Hepatocyte (in vitro differentiated cells): ENCODE measurements around the gene HOXD10. TPM values are rescaled to one million over a fixed set of nuclear protein-coding genes. Genes with fewer than 3 reads are reported as not detected.

Source experiments
- DNase-seq: peaks from one replicate; pipeline ENCODE4 v3.0.0-alpha.2; 2016; ENCODE audit warnings: low spot score
- H2AFZ ChIP-seq: fragments of 200-600 bp; sonication (generic); 2 replicates; pipeline ENCODE4 v1.6.0; 2016; ENCODE audit warnings: antibody characterized with exemption, mild to moderate bottlenecking
- H3K27ac ChIP-seq: fragments of 200-600 bp; sonication (generic); 2 replicates; pipeline ENCODE4 v1.5.1; 2016; ENCODE audit warnings: mild to moderate bottlenecking
- H3K27me3 ChIP-seq: fragments of 200-600 bp; sonication (generic); 2 replicates; pipeline ENCODE4 v1.6.1; 2016
- H3K36me3 ChIP-seq: fragments of 200-600 bp; sonication (generic); replicated peaks from 2 replicates; pipeline ENCODE4 v1.5.1; 2016; ENCODE audit warnings: low read depth; ENCODE audit not compliant: insufficient read depth
- H3K4me1 ChIP-seq: fragments of 200-600 bp; sonication (generic); 2 replicates; pipeline ENCODE4 v1.5.1; 2016; ENCODE audit warnings: mild to moderate bottlenecking, moderate library complexity; ENCODE audit not compliant: insufficient read depth
- H3K4me2 ChIP-seq: fragments of 200-600 bp; sonication (generic); 2 replicates; pipeline ENCODE4 v1.6.0; 2016
- H3K4me3 ChIP-seq: fragments of 200-600 bp; sonication (generic); 2 replicates; pipeline ENCODE4 v1.5.1; 2016; ENCODE audit warnings: mild to moderate bottlenecking
- H3K79me2 ChIP-seq: fragments of 200-600 bp; sonication (generic); 2 replicates; pipeline ENCODE4 v1.6.0; 2017; ENCODE audit warnings: mild to moderate bottlenecking
- H3K9me2 ChIP-seq: fragments of 200-600 bp; sonication (generic); replicated peaks from 2 replicates; pipeline ENCODE4 v1.6.0; 2017; ENCODE audit warnings: mild to moderate bottlenecking; ENCODE audit not compliant: insufficient read depth
- H3K9me3 ChIP-seq: fragments of 200-600 bp; sonication (generic); 2 replicates; pipeline ENCODE4 v1.5.1; 2016; ENCODE audit warnings: low read depth, mild to moderate bottlenecking
- H4K20me1 ChIP-seq: fragments of 200-600 bp; sonication (generic); 2 replicates; pipeline ENCODE4 v1.6.0; 2016; ENCODE audit warnings: mild to moderate bottlenecking; ENCODE audit not compliant: insufficient read depth, poor library complexity, severe bottlenecking
- EZH2 ChIP-seq: fragments of 200-600 bp; sonication (generic); IDR thresholded peaks from 2 replicates; pipeline ENCODE4 v1.6.1; 2016; ENCODE audit warnings: antibody characterized with exemption, mild to moderate bottlenecking, borderline replicate concordance
- EZH2phosphoT487 ChIP-seq: fragments of 200-600 bp; sonication (generic); IDR thresholded peaks from one replicate; pipeline ENCODE4 v1.6.1; 2018; ENCODE audit warnings: antibody characterized with exemption, mild to moderate bottlenecking, low read depth, moderate library complexity; ENCODE audit not compliant: unreplicated experiment, severe bottlenecking
- WGBS: methylation state at CpG from one replicate; pipeline ENCODE4 v1.1.6; 2016; ENCODE audit warnings: low lambda C conversion rate; ENCODE audit errors: missing lambda C conversion rate; 5-methylcytosine and 5-hydroxymethylcytosine counted together
- microRNA counts: library from miRNA; unstranded; fragments of <30 nt; microRNA quantifications from one replicate; lab custom pipeline; 2017
- microRNA-seq: library from miRNA; unstranded; fragments of <30 nt; microRNA quantifications from one replicate; pipeline ENCODE4, GENCODE V29; 2017
- polyA plus RNA-seq: library from polyadenylated mRNA; unstranded; fragments of >200 nt; fragmentation: Nextera tagmentation; extraction: Ambion mirVana; gene quantifications from 2 replicates; pipeline ENCODE4 v1.2.1, GENCODE V29; 2016
- small RNA-seq: library from RNA; depleted of rRNA; stranded (forward); fragments of <200 nt; gene quantifications from one replicate; pipeline ENCODE3, GENCODE V24; 2014
- total RNA-seq: library from RNA; depleted of rRNA; stranded (reverse); fragments of >200 nt; gene quantifications from 2 replicates; pipeline ENCODE4 v1.2.3, GENCODE V29; 2014
- TF ChIP-seq, protein P1 (sequence below): fragments of 200-600 bp; sonication (generic); IDR thresholded peaks from 2 replicates; pipeline ENCODE4 v1.5.1; 2016; ENCODE audit warnings: antibody characterized with exemption, mild to moderate bottlenecking; ENCODE audit not compliant: poor library complexity

The HOXD10 gene
- total and polyA plus RNA-seq, 2 experiments from 2014 or later = 5.1 to 8.5 TPM

DNA sequence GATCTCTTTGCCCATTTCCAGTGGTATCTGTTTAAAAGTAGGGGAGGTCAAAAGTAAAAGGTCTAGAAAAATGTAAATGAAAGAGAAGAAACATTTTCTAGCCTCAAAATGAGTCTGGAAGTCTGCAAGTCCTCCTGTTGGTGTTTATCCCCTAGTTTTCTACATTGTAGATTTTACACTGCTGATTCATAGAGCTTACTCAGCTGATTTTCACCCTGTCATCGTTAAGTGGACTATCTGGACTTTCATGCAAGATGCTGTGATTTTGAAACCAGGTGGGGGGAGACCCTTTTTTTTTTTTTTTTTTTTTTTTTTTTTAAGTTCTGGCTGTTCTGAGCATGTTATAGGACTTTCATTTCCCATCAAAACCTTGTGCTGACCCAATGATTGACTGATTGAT is 50.8 kb downstream of the HOXD10 start:
- no peak overlapping the region for H3K4me2 ChIP-seq
- H2AFZ ChIP-seq = no peak overlapping the region
- H3K27ac ChIP-seq = no peak overlapping the region
- no peak for DNase-seq
- H3K27me3 ChIP-seq = peaks cover 100% of the 10 kb centered on the region
- H3K9me3 ChIP-seq = no peaks in the 10 kb centered on the region
- no peak overlapping the region for H3K4me3 ChIP-seq
- peaks cover 8% of the 10 kb centered on the region for H3K4me1 ChIP-seq
- no peaks in the 10 kb centered on the region for H3K9me2 ChIP-seq
- H3K79me2 ChIP-seq = no peaks in the 10 kb centered on the region
- TF ChIP-seq EZH2phosphoT487 = no peak
- TF ChIP-seq, protein P1, sequence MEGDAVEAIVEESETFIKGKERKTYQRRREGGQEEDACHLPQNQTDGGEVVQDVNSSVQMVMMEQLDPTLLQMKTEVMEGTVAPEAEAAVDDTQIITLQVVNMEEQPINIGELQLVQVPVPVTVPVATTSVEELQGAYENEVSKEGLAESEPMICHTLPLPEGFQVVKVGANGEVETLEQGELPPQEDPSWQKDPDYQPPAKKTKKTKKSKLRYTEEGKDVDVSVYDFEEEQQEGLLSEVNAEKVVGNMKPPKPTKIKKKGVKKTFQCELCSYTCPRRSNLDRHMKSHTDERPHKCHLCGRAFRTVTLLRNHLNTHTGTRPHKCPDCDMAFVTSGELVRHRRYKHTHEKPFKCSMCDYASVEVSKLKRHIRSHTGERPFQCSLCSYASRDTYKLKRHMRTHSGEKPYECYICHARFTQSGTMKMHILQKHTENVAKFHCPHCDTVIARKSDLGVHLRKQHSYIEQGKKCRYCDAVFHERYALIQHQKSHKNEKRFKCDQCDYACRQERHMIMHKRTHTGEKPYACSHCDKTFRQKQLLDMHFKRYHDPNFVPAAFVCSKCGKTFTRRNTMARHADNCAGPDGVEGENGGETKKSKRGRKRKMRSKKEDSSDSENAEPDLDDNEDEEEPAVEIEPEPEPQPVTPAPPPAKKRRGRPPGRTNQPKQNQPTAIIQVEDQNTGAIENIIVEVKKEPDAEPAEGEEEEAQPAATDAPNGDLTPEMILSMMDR = no peak
- no peak for TF ChIP-seq EZH2
- no peaks in the 10 kb centered on the region for H4K20me1 ChIP-seq
- 61% methylated on average over 1 of the region's 1 CpG for WGBS
- no peaks in the 10 kb centered on the region for H3K36me3 ChIP-seq

DNA sequence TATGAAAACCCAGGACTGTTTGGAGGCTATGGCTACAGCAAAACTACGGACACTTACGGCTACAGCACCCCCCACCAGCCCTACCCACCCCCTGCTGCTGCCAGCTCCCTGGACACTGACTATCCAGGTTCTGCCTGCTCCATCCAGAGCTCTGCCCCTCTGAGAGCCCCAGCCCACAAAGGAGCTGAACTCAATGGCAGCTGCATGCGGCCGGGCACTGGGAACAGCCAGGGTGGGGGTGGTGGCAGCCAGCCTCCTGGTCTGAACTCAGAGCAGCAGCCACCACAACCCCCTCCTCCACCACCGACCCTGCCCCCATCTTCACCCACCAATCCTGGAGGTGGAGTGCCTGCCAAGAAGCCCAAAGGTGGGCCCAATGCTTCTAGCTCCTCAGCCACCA is 52.6 kb downstream of the HOXD10 start:
- Histone ChIP-seq H3K79me2 (no peaks in the 10 kb centered on the region), H3K36me3 (no peaks in the 10 kb centered on the region), H3K27me3 (peaks cover 100% of the 10 kb centered on the region), H3K4me2 (no peak overlapping the region), H4K20me1 (no peaks in the 10 kb centered on the region), H3K9me2 (no peaks in the 10 kb centered on the region), H3K9me3 (no peaks in the 10 kb centered on the region), H3K4me3 (no peak overlapping the region), H3K4me1 (peaks cover 7% of the 10 kb centered on the region), H2AFZ (no peak overlapping the region), H3K27ac (no peak overlapping the region)
- TF ChIP-seq, protein P1 = no peak
- no peak for DNase-seq
- 82% methylated on average over 4 of the region's 5 CpGs for WGBS

MicroRNAs within 50 kb of the gene (microRNA counts, 767-probe panel; counts per million panel counts)
- microRNA hsa-miR-10b-5p (lab: Ali Mortazavi, UCI) = not detected

Small RNAs within 50 kb of the gene (microRNA-seq; reads per million reads assigned to microRNA genes)
- 2,080 reads per million, percentile 84 among the genes with 10 or more reads in this experiment for gene MIR10B

Small RNAs within 50 kb of the gene (small RNA-seq; reads per million reads assigned to genes)
- 9,548 reads per million, percentile 100 among the genes with 10 or more reads in this experiment for gene MIR10B

Other genes starting within 250 kb of the HOXD10 start
- gene LNPK, start 114.5 kb upstream of the HOXD10 start, total RNA-seq = 48.5 and 49.2 TPM in 2 replicates
- gene LNPK, start 114.5 kb upstream of the HOXD10 start, polyA plus RNA-seq = 11.7 and 15.4 TPM in 2 replicates
- 3.5 and 3.7 TPM in 2 replicates for gene EVX2, start 32.8 kb upstream of the HOXD10 start, total RNA-seq
- 1.3 and 1.7 TPM in 2 replicates for gene EVX2, start 32.8 kb upstream of the HOXD10 start, polyA plus RNA-seq
- gene HOXD13, start 24.1 kb upstream of the HOXD10 start, total RNA-seq = 33.9 and 37.2 TPM in 2 replicates
- gene HOXD13, start 24.1 kb upstream of the HOXD10 start, polyA plus RNA-seq = 19.3 and 24.7 TPM in 2 replicates
- gene HOXD12, start 17.0 kb upstream of the HOXD10 start, total RNA-seq = 17.9 and 29.0 TPM in 2 replicates
- 3.1 and 3.3 TPM in 2 replicates for gene HOXD12, start 17.0 kb upstream of the HOXD10 start, polyA plus RNA-seq
- 5.7 and 6.3 TPM in 2 replicates for gene HOXD11, start 9.5 kb upstream of the HOXD10 start, total RNA-seq
- gene HOXD11, start 9.5 kb upstream of the HOXD10 start, polyA plus RNA-seq = 9.9 and 11.5 TPM in 2 replicates
- gene HOXD9, start 5.9 kb downstream of the HOXD10 start, total RNA-seq = 2.4 and 2.9 TPM in 2 replicates
- 3.0 and 4.7 TPM in 2 replicates for gene HOXD9, start 5.9 kb downstream of the HOXD10 start, polyA plus RNA-seq
- 1.3 TPM in 2 replicates for gene HOXD8, start 12.9 kb downstream of the HOXD10 start, total RNA-seq
- 0.77 TPM in 1 of 2 replicates, not detected in the other for gene HOXD8, start 12.9 kb downstream of the HOXD10 start, polyA plus RNA-seq
- gene HOXD4, start 34.8 kb downstream of the HOXD10 start, total RNA-seq = 0.40 and 0.70 TPM in 2 replicates
- gene HOXD4, start 34.8 kb downstream of the HOXD10 start, polyA plus RNA-seq = 0.13 TPM in 1 of 2 replicates, not detected in the other
- 0.13 and 0.20 TPM in 2 replicates for gene HOXD3, start 40.5 kb downstream of the HOXD10 start, total RNA-seq
- 0.41 TPM in 1 of 2 replicates, not detected in the other for gene HOXD3, start 40.5 kb downstream of the HOXD10 start, polyA plus RNA-seq
- gene HOXD1, start 71.9 kb downstream of the HOXD10 start, total RNA-seq = not detected in 2 replicates
- gene HOXD1, start 71.9 kb downstream of the HOXD10 start, polyA plus RNA-seq = not detected in 2 replicates
- gene MTX2, start 152.7 kb downstream of the HOXD10 start, total RNA-seq = 38.6 and 42.5 TPM in 2 replicates
- 54.8 and 61.5 TPM in 2 replicates for gene MTX2, start 152.7 kb downstream of the HOXD10 start, polyA plus RNA-seq